ENCODE data around the gene GKN2.

Gene GKN2

GRCh38 chr2:68936427-68936826 lies 16.3 kb downstream of the GKN2 start:
- no peak overlapping the region for H3K27ac ChIP-seq (ENCODE audit: low read depth, low read length)

DNA sequence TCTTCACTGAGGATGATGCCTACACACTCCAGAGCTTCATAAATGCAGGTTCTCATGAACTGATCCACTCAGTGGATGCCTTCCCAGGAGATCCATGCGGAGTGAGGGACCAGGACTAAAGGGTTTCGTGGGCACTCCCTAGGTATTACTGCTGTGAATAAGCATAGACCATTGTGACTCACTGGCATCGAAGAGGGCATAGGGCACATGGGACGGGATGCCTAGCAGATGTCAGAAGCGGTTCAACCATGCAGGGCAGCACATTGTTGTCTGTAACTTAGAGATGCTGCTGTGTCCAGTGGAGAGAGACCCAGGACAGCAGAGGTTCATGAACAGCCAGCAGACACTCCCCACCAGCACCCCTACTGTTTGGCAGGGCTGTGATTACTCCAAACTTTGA lies 17.2 kb downstream of the GKN2 start:
- H3K9ac ChIP-seq (ENCODE audit: low read length) = no peak overlapping the region
- no peaks in the 10 kb centered on the region for H3K27me3 ChIP-seq (ENCODE audit: control insufficient read depth in 1 of 2, insufficient read depth in 2 of 2, low read length in 2 of 2)
- H3K4me3 ChIP-seq (ENCODE audit: low read depth in 1 of 2, low read length in 2 of 2) = no peak overlapping the region
- H3K4me1 ChIP-seq (ENCODE audit: insufficient read depth, low read length) = no peaks in the 10 kb centered on the region
- no peak overlapping the region for H3K27ac ChIP-seq (ENCODE audit: low read depth, low read length)
- H3K9me3 ChIP-seq (ENCODE audit: low read length) = no peaks in the 10 kb centered on the region
- H3K36me3 ChIP-seq (ENCODE audit: insufficient read depth, low read length) = no peaks in the 10 kb centered on the region

More at GRCh38 chr2:68936427-68936826, 16.3 kb downstream of the GKN2 start:
- Histone ChIP-seq H3K36me3 (ENCODE audit: insufficient read depth, low read length) (no peaks in the 10 kb centered on the region), H3K27me3 (ENCODE audit: control insufficient read depth in 1 of 2, insufficient read depth in 2 of 2, low read length in 2 of 2) (no peaks in the 10 kb centered on the region), H3K9me3 (ENCODE audit: low read length) (no peaks in the 10 kb centered on the region), H3K4me1 (ENCODE audit: insufficient read depth, low read length) (no peaks in the 10 kb centered on the region), H3K4me3 (ENCODE audit: low read depth in 1 of 2, low read length in 2 of 2) (no peak overlapping the region), H3K9ac (ENCODE audit: low read length) (no peak overlapping the region)

DNA sequence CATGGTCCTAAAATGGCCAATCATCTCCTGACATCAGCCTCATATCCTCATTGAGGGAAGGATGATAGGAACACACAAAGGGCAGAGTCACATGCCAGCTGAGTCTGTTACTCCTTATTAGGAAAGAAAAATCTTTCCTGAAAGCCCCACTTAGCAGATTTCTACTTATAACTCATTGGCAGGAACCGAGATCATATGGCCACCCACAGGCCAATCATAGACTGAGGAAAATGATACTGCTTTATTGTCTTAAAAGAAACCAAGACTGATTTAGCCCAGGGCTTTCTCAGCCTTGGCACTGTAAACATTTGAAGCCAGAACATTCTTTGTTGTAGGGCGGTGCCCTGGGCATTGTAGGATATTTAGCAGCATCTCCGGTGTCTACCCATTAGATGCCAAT lies 18.7 kb downstream of the GKN2 start:
- Histone ChIP-seq H3K9me3 (ENCODE audit: low read length) (no peaks in the 10 kb centered on the region), H3K9ac (ENCODE audit: low read length) (no peak overlapping the region), H3K27me3 (ENCODE audit: control insufficient read depth in 1 of 2, insufficient read depth in 2 of 2, low read length in 2 of 2) (no peaks in the 10 kb centered on the region), H3K4me3 (ENCODE audit: low read depth in 1 of 2, low read length in 2 of 2) (no peak overlapping the region), H3K27ac (ENCODE audit: low read depth, low read length) (no peak overlapping the region), H3K36me3 (ENCODE audit: insufficient read depth, low read length) (no peaks in the 10 kb centered on the region), H3K4me1 (ENCODE audit: insufficient read depth, low read length) (no peaks in the 10 kb centered on the region)

- Histone ChIP-seq H3K9ac (ENCODE audit: low read length) (no peak overlapping the region), H3K27ac (ENCODE audit: low read depth, low read length) (no peak overlapping the region), H3K4me3 (ENCODE audit: low read depth in 1 of 2, low read length in 2 of 2) (no peak overlapping the region), H3K9me3 (ENCODE audit: low read length) (no peaks in the 10 kb centered on the region), H3K4me1 (ENCODE audit: insufficient read depth, low read length) (no peaks in the 10 kb centered on the region), H3K36me3 (ENCODE audit: insufficient read depth, low read length) (no peaks in the 10 kb centered on the region), H3K27me3 (ENCODE audit: control insufficient read depth in 1 of 2, insufficient read depth in 2 of 2, low read length in 2 of 2) (no peaks in the 10 kb centered on the region)
Measured at GRCh38 chr2:68932402-68932801, 20.3 kb downstream of the GKN2 start.

DNA sequence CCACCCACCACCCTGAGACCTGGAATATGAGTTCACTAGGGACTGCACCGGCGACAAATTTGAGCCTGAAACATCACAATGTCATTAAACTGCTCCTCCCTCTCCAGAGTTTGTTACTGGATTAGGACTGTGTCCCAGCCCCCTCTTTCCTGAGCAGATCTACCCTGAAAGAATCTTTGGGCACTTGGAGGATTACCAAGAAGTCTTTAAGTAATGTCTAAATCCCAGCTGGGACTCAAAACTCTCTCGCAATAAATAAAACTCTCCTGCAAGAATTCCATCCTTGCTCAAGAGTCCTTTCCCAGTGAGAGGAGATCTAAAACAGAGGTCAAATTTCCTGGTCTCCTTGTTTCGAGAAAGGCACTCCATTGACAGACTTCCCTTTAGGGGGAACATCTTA lies 20.9 kb downstream of the GKN2 start:
- Histone ChIP-seq H3K36me3 (ENCODE audit: insufficient read depth, low read length) (no peaks in the 10 kb centered on the region), H3K27me3 (ENCODE audit: control insufficient read depth in 1 of 2, insufficient read depth in 2 of 2, low read length in 2 of 2) (peaks cover 0 to 3% of the 10 kb centered on the region in 2 donors), H3K9ac (ENCODE audit: low read length) (no peak overlapping the region), H3K9me3 (ENCODE audit: low read length) (no peaks in the 10 kb centered on the region), H3K4me1 (ENCODE audit: insufficient read depth, low read length) (no peaks in the 10 kb centered on the region), H3K4me3 (ENCODE audit: low read depth in 1 of 2, low read length in 2 of 2) (no peak overlapping the region), H3K27ac (ENCODE audit: low read depth, low read length) (no peak overlapping the region)

DNA sequence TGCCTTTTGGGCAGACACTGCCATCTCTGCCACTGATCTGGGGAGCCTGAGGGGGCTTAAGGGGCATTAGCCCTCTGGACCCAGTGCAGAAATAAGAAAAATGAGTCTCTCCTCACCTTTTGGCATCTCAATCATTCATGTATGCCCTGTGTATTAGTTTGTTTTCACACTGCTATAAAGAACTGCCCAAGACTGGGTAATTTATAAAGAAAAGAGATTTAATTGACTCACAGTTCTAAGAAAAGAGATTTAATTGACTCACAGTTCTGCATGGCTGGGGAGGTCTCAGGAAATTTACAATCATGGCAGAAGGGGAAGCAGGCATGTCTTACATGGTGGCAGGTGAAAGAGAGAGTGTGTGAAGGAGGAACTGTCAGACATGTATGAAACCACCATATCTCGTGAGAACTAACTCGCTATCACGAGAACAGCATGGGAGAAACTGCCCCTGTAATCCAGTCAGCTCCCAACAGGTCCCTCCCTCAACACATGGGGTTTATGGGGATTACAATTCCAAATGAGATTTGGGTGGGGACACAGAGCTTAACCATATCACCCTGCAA lies 21.5 kb downstream of the GKN2 start:
- Histone ChIP-seq H3K9ac (ENCODE audit: low read length) (no peak overlapping the region), H3K4me3 (ENCODE audit: low read depth in 1 of 2, low read length in 2 of 2) (no peak overlapping the region), H3K36me3 (ENCODE audit: insufficient read depth, low read length) (no peaks in the 10 kb centered on the region), H3K27ac (ENCODE audit: low read depth, low read length) (no peak overlapping the region), H3K27me3 (ENCODE audit: control insufficient read depth in 1 of 2, insufficient read depth in 2 of 2, low read length in 2 of 2) (peaks cover 0 to 4% of the 10 kb centered on the region in 2 donors), H3K9me3 (ENCODE audit: low read length) (no peaks in the 10 kb centered on the region), H3K4me1 (ENCODE audit: insufficient read depth, low read length) (no peaks in the 10 kb centered on the region)

DNA sequence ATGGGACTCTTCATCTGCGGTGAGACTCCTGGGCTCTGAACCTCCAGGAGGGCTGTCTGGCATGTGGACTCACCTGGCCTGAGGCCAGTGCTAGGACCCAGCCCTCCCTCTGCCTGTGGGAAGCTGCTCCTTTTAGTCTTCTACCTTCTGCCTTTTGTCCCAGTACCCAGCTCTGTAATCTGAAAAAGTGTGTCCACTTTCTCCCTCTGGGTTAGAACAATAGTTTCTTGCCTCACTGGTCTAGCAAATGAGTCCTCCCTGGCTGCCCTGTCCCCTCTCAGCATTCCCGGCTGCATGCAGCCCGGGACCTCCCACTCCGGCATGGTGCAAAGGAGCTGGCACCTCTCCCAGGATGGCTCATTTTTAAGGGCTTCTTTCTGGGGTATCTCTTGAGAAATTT lies 25.9 kb downstream of the GKN2 start:
- no peak overlapping the region for H3K27ac ChIP-seq (ENCODE audit: low read depth, low read length)
- H3K36me3 ChIP-seq (ENCODE audit: insufficient read depth, low read length) = no peaks in the 10 kb centered on the region
- H3K4me3 ChIP-seq (ENCODE audit: low read depth in 1 of 2, low read length in 2 of 2) = no peak overlapping the region
- peaks cover 0 to 4% of the 10 kb centered on the region in 2 donors for H3K27me3 ChIP-seq (ENCODE audit: control insufficient read depth in 1 of 2, insufficient read depth in 2 of 2, low read length in 2 of 2)
- H3K9me3 ChIP-seq (ENCODE audit: low read length) = no peaks in the 10 kb centered on the region
- no peaks in the 10 kb centered on the region for H3K4me1 ChIP-seq (ENCODE audit: insufficient read depth, low read length)
- no peak overlapping the region for H3K9ac ChIP-seq (ENCODE audit: low read length)

GRCh38 chr2:68925295-68925896 lies 27.3 kb downstream of the GKN2 start:
- Histone ChIP-seq H3K4me1 (ENCODE audit: insufficient read depth, low read length) (no peaks in the 10 kb centered on the region), H3K9ac (ENCODE audit: low read length) (no peak overlapping the region), H3K36me3 (ENCODE audit: insufficient read depth, low read length) (no peaks in the 10 kb centered on the region), H3K9me3 (ENCODE audit: low read length) (no peaks in the 10 kb centered on the region), H3K27ac (ENCODE audit: low read depth, low read length) (no peak overlapping the region), H3K27me3 (ENCODE audit: control insufficient read depth in 1 of 2, insufficient read depth in 2 of 2, low read length in 2 of 2) (peaks cover 0 to 4% of the 10 kb centered on the region in 2 donors), H3K4me3 (ENCODE audit: low read depth in 1 of 2, low read length in 2 of 2) (no peak overlapping the region)

DNA sequence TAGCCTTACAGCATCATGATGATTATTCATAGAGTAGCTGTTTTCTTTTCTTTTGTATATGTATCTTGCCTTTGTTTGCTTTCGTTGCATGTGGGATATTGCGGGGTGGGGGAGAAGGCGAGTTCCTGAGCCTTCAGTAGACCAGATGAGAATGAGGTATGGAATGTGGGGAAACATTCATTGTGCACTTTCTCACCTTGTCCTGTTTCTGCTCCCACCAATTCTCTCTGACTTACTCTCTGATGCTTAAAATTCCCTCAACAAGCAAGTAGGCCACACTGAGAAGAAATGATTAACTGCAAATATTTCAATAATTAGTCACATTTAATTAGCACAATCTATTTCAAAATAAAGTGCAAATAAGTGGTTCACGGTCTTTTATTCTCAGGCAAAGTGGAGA lies 31.0 kb downstream of the GKN2 start:
- H3K4me3 ChIP-seq (ENCODE audit: low read depth in 1 of 2, low read length in 2 of 2) = no peak overlapping the region
- H3K27me3 ChIP-seq (ENCODE audit: control insufficient read depth in 1 of 2, insufficient read depth in 2 of 2, low read length in 2 of 2) = no peaks in the 10 kb centered on the region
- no peaks in the 10 kb centered on the region for H3K36me3 ChIP-seq (ENCODE audit: insufficient read depth, low read length)
- H3K9ac ChIP-seq (ENCODE audit: low read length) = no peak overlapping the region
- no peak overlapping the region for H3K27ac ChIP-seq (ENCODE audit: low read depth, low read length)
- H3K9me3 ChIP-seq (ENCODE audit: low read length) = no peaks in the 10 kb centered on the region
- no peaks in the 10 kb centered on the region for H3K4me1 ChIP-seq (ENCODE audit: insufficient read depth, low read length)

DNA sequence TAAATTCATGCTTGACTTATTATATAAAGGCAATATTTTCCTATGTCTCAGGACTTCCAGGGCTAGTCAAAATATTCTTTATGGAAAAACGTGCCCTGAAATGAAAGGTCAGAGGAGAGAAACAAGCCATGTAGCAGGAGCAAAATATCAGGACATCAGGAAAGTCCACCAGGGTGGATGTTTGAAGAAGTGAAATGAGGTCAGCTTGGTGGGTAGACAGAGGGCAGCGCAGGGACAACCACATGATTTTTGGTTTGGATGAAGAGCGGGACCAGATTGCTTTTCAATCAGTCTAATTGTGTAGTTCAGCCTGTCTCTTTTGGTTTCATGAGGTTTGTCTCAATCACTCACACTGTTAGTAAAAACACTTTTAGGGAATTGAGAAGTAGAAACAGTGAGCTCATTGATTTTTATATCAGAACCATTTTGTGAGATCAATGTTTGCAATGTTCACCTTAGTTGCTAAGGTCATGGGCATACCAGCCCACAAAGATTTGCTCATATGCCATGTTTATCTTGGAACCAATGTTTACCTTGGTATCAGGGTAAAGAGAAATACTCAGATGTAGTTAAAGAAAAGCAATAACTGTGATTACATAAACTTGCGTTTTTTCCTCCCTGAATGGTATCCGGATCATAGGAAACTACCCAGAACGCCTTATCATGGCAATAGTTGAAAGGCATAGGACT lies 32.1 kb downstream of the GKN2 start:
- no peaks in the 10 kb centered on the region for H3K4me1 ChIP-seq (ENCODE audit: insufficient read depth, low read length)
- H3K9ac ChIP-seq (ENCODE audit: low read length) = no peak overlapping the region
- H3K27ac ChIP-seq (ENCODE audit: low read depth, low read length) = no peak overlapping the region
- no peak overlapping the region for H3K4me3 ChIP-seq (ENCODE audit: low read depth in 1 of 2, low read length in 2 of 2)
- H3K27me3 ChIP-seq (ENCODE audit: control insufficient read depth in 1 of 2, insufficient read depth in 2 of 2, low read length in 2 of 2) = no peaks in the 10 kb centered on the region
- no peaks in the 10 kb centered on the region for H3K9me3 ChIP-seq (ENCODE audit: low read length)
- no peaks in the 10 kb centered on the region for H3K36me3 ChIP-seq (ENCODE audit: insufficient read depth, low read length)

GRCh38 chr2:68918497-68918896 lies 34.2 kb downstream of the GKN2 start:
- Histone ChIP-seq H3K27ac (ENCODE audit: low read depth, low read length) (no peak overlapping the region), H3K4me1 (ENCODE audit: insufficient read depth, low read length) (no peaks in the 10 kb centered on the region), H3K4me3 (ENCODE audit: low read depth in 1 of 2, low read length in 2 of 2) (no peak overlapping the region), H3K36me3 (ENCODE audit: insufficient read depth, low read length) (no peaks in the 10 kb centered on the region), H3K9me3 (ENCODE audit: low read length) (no peaks in the 10 kb centered on the region), H3K9ac (ENCODE audit: low read length) (no peak overlapping the region), H3K27me3 (ENCODE audit: control insufficient read depth in 1 of 2, insufficient read depth in 2 of 2, low read length in 2 of 2) (no peaks in the 10 kb centered on the region)

Data from muscle layer of colon (tissue), 2 donors.